HG03457 (cell line): ENCODE data around the gene TBX2.

Source experiments
- ATAC-seq: cut with Tn5 transposase; IDR thresholded peaks from one replicate; pipeline ENCODE4 v1.9.1; 2021; ENCODE audit warnings: moderate number of reproducible peaks; ENCODE audit not compliant: unreplicated experiment

The TBX2 gene

DNA sequence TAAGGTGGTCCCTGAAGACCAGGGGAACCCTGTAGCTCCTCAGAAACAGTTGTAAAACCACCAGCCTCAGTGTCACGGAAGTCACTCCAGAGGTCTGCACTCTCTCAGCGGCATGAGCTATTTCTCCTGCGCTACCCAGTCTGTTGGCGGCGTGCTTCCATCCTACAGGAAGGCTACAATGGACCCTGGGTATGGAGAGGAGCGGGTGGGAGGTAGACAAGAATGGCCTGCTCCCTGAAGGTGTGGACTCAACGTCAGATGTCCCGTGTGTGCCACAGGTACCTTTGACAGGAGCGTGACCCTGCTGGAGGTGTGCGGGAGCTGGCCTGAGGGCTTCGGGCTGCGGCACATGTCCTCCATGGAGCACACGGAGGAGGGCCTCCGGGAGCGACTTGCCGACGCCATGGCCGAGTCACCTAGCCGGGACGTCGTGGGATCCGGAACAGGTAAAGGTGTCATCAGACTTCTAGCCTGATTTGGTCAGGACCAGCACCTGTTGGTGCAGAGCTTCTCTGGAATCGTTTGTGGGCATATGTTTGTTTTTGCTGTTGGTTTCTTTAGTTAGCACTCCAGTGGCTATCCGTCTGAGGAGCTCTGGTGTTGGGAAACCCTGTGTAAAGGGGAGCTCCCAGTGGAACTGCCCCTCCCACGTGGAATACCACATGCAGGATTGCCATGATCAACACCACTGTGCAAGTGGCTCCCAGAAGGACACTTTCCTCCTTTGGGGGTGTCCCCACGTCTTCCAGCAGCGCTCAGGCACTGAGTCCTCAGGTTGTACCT, 31.4 kb upstream of the TBX2 start:
- no peak for ATAC-seq

DNA sequence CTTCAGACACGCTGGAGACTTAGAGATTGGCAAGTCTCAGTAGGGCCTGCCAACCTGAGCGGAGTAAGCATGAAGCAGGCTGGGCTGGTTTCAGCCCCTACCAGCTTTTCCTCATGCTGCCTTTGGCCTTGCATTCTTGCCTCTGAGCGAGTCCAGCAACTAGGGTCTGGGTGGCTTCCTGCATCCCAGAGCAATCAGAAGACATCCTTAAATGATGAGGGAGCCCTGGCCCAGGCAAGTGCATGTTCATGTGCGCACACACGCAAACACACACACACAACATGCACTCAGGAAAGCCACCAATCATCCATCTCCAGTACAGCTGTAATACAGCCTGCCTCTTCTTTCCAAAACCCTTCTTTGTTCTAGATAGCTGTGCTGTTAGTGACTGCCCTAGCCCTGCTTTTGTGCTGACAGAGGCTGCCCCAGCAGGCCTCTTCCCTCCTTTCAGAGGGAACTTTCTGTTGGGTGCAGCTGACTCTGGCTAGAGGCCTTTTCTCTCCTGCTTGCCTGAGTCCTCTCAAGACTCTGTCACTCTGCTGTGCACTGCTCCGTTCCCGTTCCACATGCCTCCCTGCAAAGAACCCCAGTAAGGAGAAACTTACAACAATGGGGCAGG, 30.7 kb upstream of the TBX2 start:
- ATAC-seq = no peak

- no peak for ATAC-seq
Measured at GRCh38 chr17:61369751-61370150, 29.9 kb upstream of the TBX2 start.

DNA sequence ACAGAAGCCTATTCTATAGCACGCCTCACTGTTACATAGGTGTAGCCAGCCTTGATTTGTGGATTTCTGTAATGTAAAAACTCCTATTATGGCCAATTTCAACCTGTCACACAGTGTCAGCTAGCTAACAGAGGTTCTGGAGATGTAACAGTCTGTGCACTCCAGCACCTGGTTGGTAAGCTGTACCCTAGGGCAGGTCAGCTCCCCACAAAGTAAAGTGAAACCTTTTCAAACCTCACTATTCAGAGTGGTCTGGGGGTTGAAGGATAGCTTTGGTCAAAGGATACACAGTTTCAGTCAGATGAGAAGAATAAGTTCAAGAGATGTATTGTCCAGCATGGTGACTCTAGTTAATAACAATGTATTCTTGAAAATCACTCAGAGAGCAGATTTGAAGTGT, 28.5 kb upstream of the TBX2 start:
- ATAC-seq = no peak

GRCh38 chr17:61371606-61372005, 28.0 kb upstream of the TBX2 start:
- no peak for ATAC-seq

DNA sequence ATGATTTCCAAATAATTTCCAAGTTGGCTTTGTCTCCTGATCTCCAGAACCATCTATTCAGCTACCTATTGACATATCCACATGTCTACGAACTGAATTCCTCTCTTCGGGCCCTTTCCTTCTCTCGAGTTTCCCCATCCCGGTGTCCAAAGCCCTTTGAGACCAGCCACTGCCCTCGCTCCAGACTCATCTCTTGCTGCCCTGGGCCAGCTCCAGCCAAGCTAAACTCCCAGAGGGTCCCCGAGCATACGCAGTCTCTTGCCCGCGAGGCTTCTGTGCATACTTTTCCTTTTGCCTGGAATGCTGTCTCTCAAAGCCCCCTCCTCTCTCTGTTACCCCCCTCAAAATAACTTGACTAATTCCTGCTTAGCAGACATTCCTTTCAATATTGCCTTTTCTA, 27.2 kb upstream of the TBX2 start:
- ATAC-seq = no peak

DNA sequence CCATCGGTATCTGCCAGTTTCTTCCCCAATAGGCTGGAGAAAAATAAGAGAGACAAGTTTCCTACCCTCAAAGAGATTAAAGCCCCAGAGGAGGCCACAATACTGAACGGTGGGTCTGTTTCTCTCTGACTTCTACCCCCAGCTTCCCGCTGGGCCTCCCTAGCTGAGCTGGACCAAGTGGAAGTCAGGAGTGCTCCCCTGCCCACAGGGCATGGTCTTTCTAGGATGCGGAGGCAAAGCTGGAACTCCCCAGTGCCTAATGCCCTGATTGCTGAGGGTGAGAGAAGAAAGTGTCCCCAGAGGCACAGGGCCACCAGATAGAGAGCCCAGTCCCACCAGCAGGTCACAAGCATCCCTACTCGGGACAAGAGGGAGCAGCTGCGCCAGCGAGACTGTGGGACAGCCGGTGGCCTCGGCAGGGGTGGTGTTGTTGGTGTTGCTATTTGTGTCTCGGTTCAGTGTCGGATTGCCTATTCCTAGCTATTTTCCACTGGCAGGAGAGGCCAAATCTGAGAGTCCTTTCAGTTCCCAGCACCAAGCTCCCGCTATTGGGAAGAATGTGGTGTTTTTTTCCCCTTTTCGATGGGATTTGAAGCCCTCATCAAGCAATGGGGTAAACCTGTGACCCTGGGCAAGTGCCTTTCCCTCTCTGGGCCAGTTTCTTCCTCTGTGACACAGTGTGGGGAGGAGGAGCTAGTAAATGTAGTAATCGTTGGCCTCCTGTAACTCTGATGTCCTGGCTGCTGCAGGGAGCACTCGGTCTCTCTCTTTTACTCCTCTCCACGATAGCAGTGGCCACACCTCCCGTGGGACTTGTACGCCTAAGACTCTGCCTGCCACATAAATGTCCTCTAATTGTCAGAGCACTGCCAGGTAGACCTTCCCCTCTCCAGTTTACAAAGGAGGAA, 22.5 kb upstream of the TBX2 start:
- no peak for ATAC-seq

GRCh38 chr17:61378658-61379456, 20.8 kb upstream of the TBX2 start:
- no peak for ATAC-seq

- ATAC-seq = no peak
Measured at GRCh38 chr17:61379457-61380216, 20.0 kb upstream of the TBX2 start.

- no peak for ATAC-seq
Measured at GRCh38 chr17:61380217-61380835, 19.3 kb upstream of the TBX2 start.

DNA sequence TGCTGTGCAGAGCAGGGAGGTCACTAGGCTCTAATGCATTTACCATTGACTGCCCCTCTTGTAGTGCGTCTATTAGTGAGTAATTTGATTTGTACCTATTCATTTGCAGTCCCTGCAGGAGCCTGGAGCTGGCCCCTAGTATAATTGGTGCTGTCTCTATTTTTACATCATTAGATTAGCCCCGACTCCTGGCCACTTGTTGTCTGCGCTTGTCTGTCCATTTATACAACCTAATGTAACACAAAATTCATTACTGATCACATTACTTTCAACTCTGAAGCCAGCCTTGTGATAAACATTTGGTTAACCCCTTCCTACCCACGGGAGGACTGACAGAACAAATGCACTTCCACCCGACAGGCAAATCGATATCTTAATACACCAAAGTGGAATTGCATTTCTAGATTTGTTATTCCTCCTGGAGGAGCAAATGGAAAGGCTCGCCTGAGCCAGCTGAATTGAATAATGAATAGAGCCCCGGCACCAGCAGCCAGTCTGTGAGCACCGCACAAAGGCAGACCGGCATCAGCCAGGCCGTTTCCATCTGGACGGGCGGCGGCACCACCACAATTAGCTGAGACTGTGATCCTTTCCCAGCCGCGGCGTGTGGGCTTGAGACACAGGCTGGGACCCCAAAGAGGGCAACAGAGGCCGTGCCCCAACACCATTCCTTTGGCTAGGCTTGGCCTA, 18.7 kb upstream of the TBX2 start:
- ATAC-seq = no peak

DNA sequence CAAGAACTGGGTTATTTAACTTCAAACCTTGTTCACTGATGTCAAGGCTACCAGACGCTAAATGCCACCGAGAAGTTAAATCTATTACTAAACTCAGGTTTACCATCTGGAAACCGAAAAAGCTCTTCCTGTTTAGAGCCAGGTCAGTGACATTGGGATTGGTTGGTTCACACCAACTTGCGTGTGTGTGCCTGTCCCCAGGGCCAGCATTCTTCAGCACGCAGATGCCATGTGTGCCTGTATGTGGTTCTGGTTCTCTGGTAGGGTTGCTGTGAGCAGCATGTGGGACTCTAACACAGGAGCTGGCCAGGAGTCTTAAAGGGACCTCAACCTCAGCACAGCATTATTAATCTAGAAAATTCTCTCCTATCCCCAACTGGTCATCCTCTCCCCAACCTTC, 18.1 kb upstream of the TBX2 start:
- ATAC-seq = no peak

DNA sequence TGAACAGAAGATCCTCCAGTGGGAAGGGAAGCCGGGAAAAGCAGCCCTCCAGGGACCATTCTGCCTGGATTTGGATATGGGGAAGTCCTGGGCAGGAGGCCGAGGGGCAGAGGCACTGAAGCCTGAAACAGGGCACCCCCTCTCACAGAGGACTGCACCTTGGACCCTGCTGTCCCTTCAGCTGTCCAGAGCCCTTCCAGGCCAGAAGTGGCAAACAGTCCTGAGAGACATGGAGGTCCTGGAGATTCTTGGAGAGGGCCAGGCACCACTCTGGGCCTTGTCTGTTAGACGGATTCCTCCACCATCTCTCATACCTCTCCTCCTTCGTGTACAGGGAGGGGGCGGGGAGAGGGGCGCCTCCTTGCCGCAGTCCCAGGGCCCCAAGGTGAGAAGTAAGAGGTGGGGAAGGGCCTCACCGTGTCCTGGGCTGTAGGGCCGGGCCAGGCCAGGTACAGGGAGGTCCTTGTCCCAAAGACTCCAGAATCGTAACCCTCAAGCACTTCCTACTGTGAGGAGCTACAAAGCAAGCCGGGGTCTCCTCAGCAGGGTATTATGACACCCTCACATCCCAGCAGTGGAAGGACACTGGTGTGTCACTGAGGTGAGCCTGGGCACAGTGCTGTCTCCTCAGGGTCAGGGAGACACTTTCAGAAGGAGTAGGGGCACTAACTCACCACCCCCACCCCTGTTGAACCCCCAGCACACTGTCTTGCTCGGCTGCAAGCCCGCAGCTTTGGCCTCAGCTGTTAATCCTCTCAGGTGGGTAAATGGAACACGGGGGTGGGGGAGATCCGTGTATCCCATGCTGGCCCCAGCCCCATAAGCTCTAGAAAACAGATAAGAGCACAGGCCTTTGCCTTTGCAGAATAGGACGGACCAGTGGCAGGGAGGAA, 16.6 kb upstream of the TBX2 start:
- ATAC-seq = no peak

GRCh38 chr17:61383689-61384201, 15.9 kb upstream of the TBX2 start:
- ATAC-seq = no peak

GRCh38 chr17:61384354-61384691, 15.3 kb upstream of the TBX2 start:
- ATAC-seq = no peak

GRCh38 chr17:61384692-61385576, 14.7 kb upstream of the TBX2 start:
- ATAC-seq = no peak
